A673 (cell line): ENCODE results near the gene ERF.

ENCODE experiments used
- EZH2 ChIP-seq: fragments of 200-600 bp; sonication (generic); IDR thresholded peaks from 2 replicates; pipeline ENCODE4 v1.6.1; 2017; ENCODE audit warnings: borderline replicate concordance, low read depth, mild to moderate bottlenecking, mixed read lengths, antibody characterized with exemption, low read length; ENCODE audit not compliant: poor library complexity, severe bottlenecking
- TF ChIP-seq, protein P1 (sequence below): fragments of 300-800, 200-600 bp; sonication (generic); conservative IDR thresholded peaks from 2 replicates; pipeline ENCODE4 v1.5.1; 2017; ENCODE audit warnings: low read depth, mild to moderate bottlenecking, antibody characterized with exemption, low read length, moderate library complexity, mixed read lengths

GRCh38 chr19:42295831-42296525 is 41.0 kb upstream of the ERF start:
- TF ChIP-seq, protein P1, sequence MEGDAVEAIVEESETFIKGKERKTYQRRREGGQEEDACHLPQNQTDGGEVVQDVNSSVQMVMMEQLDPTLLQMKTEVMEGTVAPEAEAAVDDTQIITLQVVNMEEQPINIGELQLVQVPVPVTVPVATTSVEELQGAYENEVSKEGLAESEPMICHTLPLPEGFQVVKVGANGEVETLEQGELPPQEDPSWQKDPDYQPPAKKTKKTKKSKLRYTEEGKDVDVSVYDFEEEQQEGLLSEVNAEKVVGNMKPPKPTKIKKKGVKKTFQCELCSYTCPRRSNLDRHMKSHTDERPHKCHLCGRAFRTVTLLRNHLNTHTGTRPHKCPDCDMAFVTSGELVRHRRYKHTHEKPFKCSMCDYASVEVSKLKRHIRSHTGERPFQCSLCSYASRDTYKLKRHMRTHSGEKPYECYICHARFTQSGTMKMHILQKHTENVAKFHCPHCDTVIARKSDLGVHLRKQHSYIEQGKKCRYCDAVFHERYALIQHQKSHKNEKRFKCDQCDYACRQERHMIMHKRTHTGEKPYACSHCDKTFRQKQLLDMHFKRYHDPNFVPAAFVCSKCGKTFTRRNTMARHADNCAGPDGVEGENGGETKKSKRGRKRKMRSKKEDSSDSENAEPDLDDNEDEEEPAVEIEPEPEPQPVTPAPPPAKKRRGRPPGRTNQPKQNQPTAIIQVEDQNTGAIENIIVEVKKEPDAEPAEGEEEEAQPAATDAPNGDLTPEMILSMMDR: peak; percentile 91
- no peak for TF ChIP-seq EZH2
